D721Med (cell line): ENCODE data around the gene FGFR3.

Experiments used
- DNase-seq: peaks from one replicate; pipeline ENCODE4 v3.0.0; 2011; ENCODE audit warnings: low spot score; ENCODE audit not compliant: insufficient read length
- FAIRE-seq: peaks from 2 replicates; lab custom pipeline; 2011; peaks lifted over from hg19 to GRCh38; lab: Jason Lieb, UNC
- TF ChIP-seq, protein P1 (sequence below): IDR thresholded peaks from 2 replicates; pipeline ENCODE4 v1.5.1; 2012; ENCODE audit warnings: mild to moderate bottlenecking, control low read depth; ENCODE audit not compliant: insufficient read depth; ENCODE audit errors: missing control alignments

FGFR3 gene

DNA sequence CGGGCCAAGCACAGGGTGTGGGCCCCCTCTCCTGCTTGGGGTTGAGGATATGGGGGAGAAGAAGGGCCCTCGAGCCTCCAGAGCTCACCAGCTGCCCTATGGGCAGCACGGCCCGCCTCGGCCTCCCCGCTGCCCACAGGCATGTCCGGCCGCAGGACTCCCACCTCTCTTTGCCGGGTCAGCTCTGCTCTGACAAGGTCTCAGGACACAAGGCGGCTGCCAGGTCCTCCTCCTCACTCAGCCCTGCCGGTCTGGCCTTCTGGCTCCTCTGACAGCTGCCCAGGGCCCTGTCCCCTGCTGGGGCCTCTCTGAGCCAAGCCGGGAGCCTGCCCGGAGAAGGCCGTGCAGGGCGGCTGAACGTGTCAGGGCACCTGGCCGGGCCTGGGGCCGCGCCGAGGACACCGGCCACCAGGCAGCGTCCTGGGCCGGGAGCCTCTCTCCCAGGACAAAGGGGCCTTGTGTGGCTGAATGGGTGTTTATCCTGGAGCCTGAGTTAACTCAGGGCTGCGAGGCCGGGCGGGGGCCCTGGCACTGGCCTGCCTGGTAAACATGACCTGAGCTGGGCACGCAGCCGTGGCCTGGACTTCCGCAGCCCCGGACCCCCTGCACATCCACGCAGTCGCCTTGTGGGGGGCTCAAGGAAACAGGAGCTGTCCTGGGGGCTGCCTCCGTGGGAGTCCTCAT, 46.0 kb upstream of the FGFR3 start:
- TF ChIP-seq, protein P1, sequence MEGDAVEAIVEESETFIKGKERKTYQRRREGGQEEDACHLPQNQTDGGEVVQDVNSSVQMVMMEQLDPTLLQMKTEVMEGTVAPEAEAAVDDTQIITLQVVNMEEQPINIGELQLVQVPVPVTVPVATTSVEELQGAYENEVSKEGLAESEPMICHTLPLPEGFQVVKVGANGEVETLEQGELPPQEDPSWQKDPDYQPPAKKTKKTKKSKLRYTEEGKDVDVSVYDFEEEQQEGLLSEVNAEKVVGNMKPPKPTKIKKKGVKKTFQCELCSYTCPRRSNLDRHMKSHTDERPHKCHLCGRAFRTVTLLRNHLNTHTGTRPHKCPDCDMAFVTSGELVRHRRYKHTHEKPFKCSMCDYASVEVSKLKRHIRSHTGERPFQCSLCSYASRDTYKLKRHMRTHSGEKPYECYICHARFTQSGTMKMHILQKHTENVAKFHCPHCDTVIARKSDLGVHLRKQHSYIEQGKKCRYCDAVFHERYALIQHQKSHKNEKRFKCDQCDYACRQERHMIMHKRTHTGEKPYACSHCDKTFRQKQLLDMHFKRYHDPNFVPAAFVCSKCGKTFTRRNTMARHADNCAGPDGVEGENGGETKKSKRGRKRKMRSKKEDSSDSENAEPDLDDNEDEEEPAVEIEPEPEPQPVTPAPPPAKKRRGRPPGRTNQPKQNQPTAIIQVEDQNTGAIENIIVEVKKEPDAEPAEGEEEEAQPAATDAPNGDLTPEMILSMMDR, result no peak
- no peak for FAIRE-seq
- DNase-seq, result no peak

DNA sequence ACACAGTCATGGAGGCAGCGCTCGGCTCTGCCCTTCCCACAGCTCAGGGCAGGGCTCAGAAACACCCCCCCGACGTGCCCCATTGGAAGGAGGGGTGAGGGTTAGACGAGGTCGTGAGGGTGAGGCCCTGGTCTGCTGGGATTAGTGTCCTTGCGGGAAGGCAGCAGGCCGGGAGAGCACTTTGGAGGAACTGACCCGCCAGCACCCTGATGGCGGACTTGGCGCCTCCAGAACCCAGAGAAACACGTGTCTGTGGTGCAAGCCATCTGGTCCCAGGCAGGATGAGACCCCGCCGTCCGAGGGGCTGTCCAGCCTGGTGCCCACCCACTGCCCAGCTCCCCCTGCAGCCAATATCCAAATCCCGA, 45.5 kb upstream of the FGFR3 start:
- DNase-seq (no peak), FAIRE-seq (no peak)
- TF ChIP-seq, protein P1, result no peak

DNA sequence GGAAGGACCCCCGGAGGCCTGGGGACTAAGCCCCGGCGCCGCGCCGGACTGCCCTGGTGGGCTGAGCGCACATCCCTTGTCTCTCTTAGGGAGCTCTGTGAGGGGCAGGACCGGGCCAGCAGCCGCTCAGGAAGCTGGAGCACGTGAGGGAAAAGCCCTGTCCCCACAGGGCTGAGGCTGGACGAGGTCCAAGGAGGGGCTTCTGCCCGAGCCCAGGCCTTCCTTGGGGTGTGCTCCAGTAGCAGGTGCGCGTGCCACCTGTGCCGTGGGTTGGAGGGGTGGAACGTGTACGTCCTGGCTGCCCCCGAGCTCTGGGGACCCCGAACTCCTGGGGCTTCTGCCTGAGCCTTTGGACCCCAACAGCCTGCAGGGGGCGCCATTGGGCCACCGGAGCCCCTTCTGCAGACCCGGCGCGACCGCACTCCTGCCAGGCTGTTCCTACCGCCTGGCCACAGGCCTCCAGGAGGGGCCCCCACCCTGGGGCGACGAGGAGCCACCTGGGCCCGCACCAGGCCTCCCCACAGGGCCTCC, 44.6 kb upstream of the FGFR3 start:
- DNase-seq (peak; percentile 97), FAIRE-seq (no peak)
- TF ChIP-seq, protein P1, result peak; percentile 67

DNA sequence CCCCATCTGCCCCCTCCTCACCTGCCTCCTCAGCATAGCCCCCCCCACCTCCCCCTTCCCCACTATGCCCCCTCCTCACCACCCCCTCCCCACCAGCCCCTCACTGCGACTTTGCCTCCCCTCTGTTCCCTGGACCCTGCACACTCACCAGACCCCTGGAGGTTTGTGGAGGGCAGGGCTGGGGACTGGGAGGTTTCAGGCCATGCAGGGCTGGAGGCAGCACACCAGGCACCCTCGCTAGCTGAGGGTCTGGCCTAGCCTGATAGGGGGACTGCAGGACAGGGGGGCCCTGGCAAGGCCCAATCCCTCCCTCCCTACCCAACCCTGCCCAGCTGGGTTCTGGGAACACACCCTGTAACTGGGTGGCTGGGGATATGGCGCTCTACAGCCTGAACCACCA, 43.7 kb upstream of the FGFR3 start:
- DNase-seq (no peak), FAIRE-seq (no peak)
- TF ChIP-seq, protein P1, result no peak

DNA sequence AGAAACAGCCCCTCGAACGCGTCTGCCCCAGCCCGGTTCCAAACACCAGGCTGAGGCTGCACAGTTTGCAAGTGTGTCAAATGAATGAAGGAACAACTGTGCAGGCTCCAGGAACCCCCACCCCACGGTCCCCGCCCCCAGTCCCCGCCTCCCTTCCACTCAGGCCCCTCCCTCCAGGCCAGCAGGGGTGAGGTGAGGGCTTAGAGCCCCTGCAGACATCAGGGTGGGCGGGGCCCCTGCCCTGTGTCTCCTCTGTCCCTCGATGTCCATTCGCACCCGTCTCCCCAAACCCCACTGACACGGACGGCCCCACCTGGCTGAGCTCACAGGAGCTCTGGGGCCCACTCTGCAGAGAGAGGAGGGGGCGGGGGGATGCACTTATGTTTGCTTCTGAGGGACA, 43.3 kb upstream of the FGFR3 start:
- TF ChIP-seq, protein P1, result no peak
- no peak for FAIRE-seq

DNA sequence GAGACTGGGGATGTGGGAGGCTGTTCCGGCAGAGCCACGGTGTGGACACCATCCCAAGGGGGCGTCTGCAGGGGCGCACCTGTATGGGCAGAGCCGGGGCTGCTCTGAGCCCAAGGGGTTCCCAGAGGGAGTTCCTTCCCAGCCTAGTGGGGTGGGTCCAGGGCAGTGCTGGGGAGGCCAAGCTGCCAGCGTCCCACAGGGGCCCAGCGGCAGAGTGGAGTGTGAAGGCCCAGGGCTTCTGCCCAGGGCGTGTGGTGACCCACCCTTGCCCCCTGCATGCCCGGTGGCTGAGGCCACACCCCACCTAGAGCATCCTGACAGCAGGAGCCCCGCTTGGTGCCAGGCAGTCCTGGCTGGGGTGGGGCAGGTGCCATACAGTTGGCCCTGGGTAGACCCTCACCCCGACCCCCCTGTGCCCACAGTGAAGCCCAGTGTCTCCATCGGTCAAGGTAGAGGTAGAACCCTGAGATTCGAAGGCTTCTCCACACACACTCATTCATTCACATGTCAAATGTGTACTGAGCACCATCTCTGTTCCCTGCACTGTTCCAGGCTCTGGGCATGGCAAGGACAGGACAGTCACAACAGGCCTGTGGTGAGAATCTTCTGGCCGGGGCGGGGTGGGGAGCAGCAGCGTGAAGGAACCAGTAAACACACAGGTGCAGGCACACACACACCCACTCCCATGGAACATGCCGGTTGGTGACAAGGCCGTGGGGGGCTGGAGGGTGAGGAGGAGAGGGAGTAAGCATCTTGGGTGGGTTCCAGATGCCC, 42.5 kb upstream of the FGFR3 start:
- no peak for FAIRE-seq

More for the DNA sequence above, 43.3 kb upstream of the FGFR3 start:
- no peak for DNase-seq

More for the DNA sequence above, 42.5 kb upstream of the FGFR3 start:
- TF ChIP-seq, protein P1, result no peak
- DNase-seq, result no peak
